VCaP (cell line): ENCODE data around the gene ST6GALNAC4.
"Not testable (repeated sequence)": the region's sequence is repeated elsewhere in the genome, so short reads cannot be mapped to it uniquely, and the experiment has no call there.

Experiments used
- H3K27ac ChIP-seq: fragments of 450-650 bp; 2 replicates; pipeline ENCODE4 v1.5.1; 2017
- CTCF ChIP-seq: fragments of 450-650 bp; conservative IDR thresholded peaks from 2 replicates; pipeline ENCODE4 v1.5.1; 2017; ENCODE audit warnings: mild to moderate bottlenecking, moderate library complexity

The ST6GALNAC4 gene

GRCh38 chr9:127873886-127874285 lies 43.0 kb downstream of the ST6GALNAC4 start:
- H3K27ac ChIP-seq = peak overlapping the region; percentile 22; the same call in 1 of the 2 replicates
- TF ChIP-seq CTCF = no peak

GRCh38 chr9:127873223-127873691 lies 43.6 kb downstream of the ST6GALNAC4 start:
- H3K27ac ChIP-seq = peak overlapping the region; percentile 22; the same call in 1 of the 2 replicates
- no peak for TF ChIP-seq CTCF

DNA sequence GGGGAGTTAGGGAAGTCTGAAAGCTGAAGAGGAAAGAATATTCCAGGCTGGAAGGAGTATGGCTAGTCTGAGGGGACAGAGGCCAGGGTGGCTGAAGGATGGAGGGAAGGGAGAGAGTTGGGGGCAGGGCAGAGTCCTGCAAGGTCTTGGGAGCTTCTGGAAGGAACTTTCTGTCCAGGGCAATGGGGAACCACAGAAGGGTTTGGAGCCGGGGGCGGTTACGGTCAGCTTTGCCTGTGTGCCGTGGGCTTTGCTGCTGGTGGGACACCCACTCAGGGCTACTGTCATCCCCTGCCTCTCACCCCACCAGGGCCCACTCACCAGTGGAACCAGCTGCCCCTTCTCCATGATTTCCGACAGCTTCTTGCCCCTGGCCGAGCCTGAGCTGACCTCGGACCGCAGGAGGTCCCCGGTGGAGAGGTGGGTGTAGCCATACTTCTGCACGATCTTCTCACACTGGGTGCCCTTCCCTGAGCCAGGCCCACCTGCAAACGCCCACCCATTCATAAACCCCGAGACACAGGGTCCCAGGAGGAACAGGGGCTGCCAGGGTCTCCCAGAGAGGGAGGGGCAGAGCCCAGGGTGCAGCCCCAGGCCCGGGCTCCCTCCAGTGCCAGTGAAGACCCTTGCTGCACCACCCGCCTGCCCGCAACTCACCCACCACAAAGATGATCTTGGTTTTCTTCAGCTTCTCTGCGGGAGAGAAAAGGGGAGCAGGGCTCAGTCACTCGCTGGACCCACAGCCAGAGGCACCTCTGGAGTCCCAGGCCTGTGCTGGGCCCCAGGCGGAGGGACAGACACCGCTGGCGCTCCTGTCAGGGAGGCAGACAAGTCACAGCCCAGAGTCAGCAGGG lies 44.2 kb downstream of the ST6GALNAC4 start:
- H3K27ac ChIP-seq = no peak overlapping the region
- TF ChIP-seq CTCF = no peak

DNA sequence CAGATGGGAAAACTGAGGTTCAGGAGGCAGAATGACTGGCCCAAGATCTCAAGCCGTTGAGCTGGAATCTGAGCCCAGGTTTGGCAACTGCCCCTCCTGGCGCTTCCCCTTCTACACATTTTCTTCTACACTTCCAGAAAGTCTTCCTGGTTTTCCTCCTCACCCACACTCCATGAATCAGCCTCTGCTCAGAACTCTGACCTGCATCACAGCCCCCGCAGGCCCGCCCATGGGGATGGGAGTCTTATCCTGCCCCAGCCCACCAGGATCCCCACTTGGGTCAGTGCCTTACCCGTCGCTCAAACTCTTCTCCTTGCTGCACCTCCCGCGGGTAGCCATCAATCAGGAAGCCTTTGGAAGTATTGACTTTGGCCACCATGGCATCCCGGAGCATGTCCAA lies 45.3 kb downstream of the ST6GALNAC4 start:
- no peak for TF ChIP-seq CTCF
- no peak overlapping the region for H3K27ac ChIP-seq

DNA sequence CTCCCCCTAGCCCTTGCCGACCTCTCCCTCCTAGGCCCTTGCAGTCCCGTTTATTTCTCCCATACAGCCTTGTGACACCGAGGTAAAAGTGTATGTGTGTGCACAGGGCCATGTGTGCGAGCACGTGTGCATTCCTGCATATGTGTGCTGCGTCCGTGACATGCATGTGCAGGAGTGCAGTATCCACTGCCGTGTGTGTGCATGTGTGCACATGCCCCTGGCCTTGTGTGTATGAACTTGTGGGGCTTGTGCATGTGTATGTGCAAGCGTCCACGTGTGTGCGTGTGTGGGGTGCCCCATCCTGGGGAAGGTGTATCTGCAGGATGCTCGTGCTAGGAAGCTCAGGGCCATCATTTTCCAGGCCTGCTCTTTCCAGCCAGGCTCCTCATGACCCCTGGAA lies 46.0 kb downstream of the ST6GALNAC4 start:
- H3K27ac ChIP-seq = no peak overlapping the region
- no peak for TF ChIP-seq CTCF

GRCh38 chr9:127870153-127870491 lies 46.7 kb downstream of the ST6GALNAC4 start:
- TF ChIP-seq CTCF = peak; percentile 71
- H3K27ac ChIP-seq = not testable (repeated sequence)

GRCh38 chr9:127869310-127870152 lies 47.3 kb downstream of the ST6GALNAC4 start:
- no peak overlapping the region for H3K27ac ChIP-seq
- peak; percentile 95 for TF ChIP-seq CTCF
